ENCODE results near the gene PADI4. TPM values are rescaled to one million over a fixed set of nuclear protein-coding genes. Genes with fewer than 3 reads are reported as not detected.

The PADI4 gene
- total and polyA plus RNA-seq, 9 donors: 0.18 to 1.7 (median 1.00) TPM

DNA sequence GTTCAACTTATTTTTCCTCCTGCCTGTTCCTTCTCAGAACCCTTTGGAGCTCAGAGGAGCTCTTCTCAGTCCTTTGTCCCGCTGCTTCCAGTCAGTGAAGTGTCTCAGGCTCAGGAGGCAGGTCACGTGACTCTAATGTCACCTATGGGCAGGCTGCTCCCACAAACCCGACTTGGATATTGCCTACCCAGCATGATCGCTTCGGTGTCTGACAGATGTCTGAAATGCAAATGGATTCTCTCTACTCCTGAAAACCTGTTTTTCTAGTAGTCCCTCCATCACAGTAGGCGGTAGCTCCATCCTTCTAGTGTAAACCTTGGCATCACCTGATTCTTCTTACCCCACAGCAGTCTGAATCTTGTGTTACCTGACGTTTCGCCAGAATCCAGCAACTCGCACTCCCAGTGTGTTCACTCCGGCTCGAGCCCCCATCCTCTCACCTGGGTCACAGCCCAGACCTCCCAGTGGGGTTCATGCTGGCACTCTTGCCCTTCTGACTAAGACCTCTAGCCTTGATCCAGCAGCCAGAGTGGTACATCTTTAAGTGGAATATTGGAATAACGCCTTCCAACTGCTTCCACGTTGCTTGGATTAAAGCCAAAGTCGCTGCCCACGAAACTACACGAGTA lies 69.4 kb downstream of the PADI4 start:
- 27% methylated on average over 13 of the region's 16 CpGs for WGBS (ENCODE audit: insufficient coverage)
- Histone ChIP-seq H3K9me3 (replicated peaks; ENCODE audit: control insufficient read depth, low read depth, low read length) (no peaks in the 10 kb centered on the region), H3K27ac (ENCODE audit: low read length) (no peak overlapping the region), H3K4me1 (ENCODE audit: control insufficient read depth, insufficient read depth, low read length) (no peaks in the 10 kb centered on the region), H3K4me3 (ENCODE audit: low read length) (no peak overlapping the region), H3K36me3 (ENCODE audit: control insufficient read depth, insufficient read depth, low read length) (no peaks in the 10 kb centered on the region), H3K27me3 (ENCODE audit: control insufficient read depth, insufficient read depth, low read length) (peaks cover 11% of the 10 kb centered on the region)
- DNase-seq: no peak

DNA sequence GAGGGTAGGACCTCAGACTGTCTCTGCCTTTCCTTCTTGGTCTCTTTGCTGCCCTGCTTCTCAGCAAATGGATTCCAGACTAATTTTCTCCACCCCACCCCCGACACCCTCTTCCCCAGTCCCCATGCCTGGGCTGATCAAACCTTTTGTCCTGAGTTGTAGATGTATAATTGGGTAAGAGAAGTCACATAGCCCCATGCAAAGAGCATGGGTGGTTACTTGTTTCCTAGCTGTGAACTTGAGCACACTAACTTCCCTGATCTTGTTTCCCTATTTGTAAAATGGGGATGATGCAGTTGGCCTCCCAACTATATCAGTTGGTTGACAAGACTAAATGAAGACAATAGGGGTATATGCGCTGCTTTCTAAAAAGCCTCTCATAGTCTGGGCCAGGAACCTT lies 73.2 kb downstream of the PADI4 start:
- Histone ChIP-seq H3K4me1 (ENCODE audit: control insufficient read depth, insufficient read depth, low read length) (no peaks in the 10 kb centered on the region), H3K27ac (ENCODE audit: low read length) (no peak overlapping the region), H3K36me3 (ENCODE audit: control insufficient read depth, insufficient read depth, low read length) (no peaks in the 10 kb centered on the region), H3K27me3 (ENCODE audit: control insufficient read depth, insufficient read depth, low read length) (peaks cover 11% of the 10 kb centered on the region), H3K4me3 (ENCODE audit: low read length) (no peak overlapping the region), H3K9me3 (replicated peaks; ENCODE audit: control insufficient read depth, low read depth, low read length) (no peaks in the 10 kb centered on the region)
- 89% methylated on average over 1 of the region's 2 CpGs for WGBS (ENCODE audit: insufficient coverage)
- DNase-seq: no peak

DNA sequence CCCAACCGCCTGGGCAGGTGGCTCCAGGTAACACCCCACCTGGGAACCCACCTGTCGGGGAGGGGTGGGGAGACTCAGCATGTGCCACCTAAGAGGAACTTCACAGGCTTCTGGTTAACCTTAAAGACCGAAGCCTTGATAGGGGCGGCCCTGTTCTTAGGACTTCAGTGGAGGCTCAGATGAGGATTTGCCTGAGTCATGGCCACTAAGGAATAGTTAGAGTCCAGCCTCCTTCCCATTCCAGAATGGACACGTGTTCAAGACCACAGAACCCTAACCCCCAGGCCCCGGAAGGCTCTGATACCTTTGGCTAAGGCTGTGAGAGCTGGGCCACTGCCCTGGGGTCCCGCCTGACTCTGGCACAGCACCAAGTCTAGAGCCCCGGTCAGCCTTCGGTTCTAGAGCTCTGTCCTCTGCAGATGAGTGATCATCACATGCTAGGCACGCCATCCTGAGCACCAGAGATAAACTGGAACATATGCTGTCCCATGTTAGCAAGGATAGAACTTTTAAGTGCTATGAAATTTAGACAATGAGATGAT lies 84.3 kb downstream of the PADI4 start:
- WGBS (ENCODE audit: insufficient coverage): 47% methylated on average over 6 of the region's 10 CpGs
- Histone ChIP-seq H3K9me3 (replicated peaks; ENCODE audit: control insufficient read depth, low read depth, low read length) (no peaks in the 10 kb centered on the region), H3K27ac (ENCODE audit: low read length) (no peak overlapping the region), H3K4me1 (ENCODE audit: control insufficient read depth, insufficient read depth, low read length) (no peaks in the 10 kb centered on the region), H3K4me3 (ENCODE audit: low read length) (no peak overlapping the region), H3K27me3 (ENCODE audit: control insufficient read depth, insufficient read depth, low read length) (peaks cover 3% of the 10 kb centered on the region), H3K36me3 (ENCODE audit: control insufficient read depth, insufficient read depth, low read length) (no peaks in the 10 kb centered on the region)
- DNase-seq: no peak

DNA sequence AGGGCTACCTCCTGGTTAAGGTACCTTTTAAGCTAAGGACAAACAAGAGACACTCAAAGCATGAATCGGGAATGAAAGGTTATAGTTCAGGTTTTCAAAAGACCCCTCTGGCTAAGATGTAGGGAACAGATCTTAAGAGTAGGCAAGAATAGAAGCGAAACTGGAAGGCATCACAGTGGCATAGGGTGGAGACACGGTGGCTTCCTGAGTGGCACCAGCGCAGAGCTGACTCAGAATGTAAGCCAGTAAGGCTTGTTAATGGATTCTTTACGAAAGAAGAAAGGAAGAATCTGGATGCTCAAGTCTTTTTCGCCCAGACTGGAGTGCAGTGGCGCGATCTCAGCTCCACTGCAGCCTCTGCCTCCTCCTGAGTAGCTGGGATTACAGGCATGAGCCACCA lies 85.2 kb downstream of the PADI4 start:
- Histone ChIP-seq H3K36me3 (ENCODE audit: control insufficient read depth, insufficient read depth, low read length) (no peaks in the 10 kb centered on the region), H3K27ac (ENCODE audit: low read length) (no peak overlapping the region), H3K4me3 (ENCODE audit: low read length) (no peak overlapping the region), H3K9me3 (replicated peaks; ENCODE audit: control insufficient read depth, low read depth, low read length) (no peaks in the 10 kb centered on the region), H3K27me3 (ENCODE audit: control insufficient read depth, insufficient read depth, low read length) (peaks cover 3% of the 10 kb centered on the region), H3K4me1 (ENCODE audit: control insufficient read depth, insufficient read depth, low read length) (no peaks in the 10 kb centered on the region)
- DNase-seq: no peak
- WGBS (ENCODE audit: insufficient coverage): 59% methylated on average over 8 of the region's 8 CpGs

DNA sequence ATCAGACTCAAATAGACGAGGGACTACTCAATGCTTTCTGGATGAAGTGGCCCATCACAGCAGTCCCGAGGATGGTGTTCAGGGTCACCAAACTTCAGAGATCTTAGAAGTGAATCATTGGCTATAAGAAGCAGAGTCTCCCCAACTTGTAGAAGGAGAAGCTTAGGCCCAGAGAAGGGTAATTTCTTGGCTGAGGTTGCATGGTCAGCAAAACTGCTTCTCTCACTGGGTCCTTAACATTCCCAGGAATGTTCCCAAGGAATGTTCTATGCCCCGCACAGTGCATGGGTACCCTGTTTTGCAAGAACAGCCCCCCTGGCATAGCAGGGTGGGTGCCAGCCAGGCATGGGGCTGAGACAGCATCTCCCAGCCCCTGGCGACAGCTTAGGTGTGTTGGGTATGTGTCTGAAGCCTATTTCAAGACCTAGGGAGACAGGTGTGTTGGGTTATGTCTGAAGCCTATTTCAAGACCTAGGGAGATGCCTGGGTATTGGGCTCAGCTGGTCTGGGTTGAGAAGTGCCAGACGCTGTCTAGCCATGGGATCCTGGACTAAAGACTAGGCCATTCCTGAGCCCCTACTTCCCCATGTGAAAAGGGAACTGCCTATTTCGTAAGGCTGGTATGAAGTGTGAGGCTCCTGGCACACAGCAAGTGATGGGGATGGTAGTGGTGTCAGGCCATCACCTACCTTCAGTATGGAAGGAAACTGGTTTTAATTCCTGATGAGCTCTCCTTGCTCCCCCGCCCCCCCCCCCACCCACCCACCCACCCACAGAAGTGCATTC lies 90.1 kb downstream of the PADI4 start:
- WGBS (ENCODE audit: insufficient coverage): 83% methylated on average over 5 of the region's 7 CpGs
- H3K27ac ChIP-seq (ENCODE audit: low read length): no peak overlapping the region

DNA sequence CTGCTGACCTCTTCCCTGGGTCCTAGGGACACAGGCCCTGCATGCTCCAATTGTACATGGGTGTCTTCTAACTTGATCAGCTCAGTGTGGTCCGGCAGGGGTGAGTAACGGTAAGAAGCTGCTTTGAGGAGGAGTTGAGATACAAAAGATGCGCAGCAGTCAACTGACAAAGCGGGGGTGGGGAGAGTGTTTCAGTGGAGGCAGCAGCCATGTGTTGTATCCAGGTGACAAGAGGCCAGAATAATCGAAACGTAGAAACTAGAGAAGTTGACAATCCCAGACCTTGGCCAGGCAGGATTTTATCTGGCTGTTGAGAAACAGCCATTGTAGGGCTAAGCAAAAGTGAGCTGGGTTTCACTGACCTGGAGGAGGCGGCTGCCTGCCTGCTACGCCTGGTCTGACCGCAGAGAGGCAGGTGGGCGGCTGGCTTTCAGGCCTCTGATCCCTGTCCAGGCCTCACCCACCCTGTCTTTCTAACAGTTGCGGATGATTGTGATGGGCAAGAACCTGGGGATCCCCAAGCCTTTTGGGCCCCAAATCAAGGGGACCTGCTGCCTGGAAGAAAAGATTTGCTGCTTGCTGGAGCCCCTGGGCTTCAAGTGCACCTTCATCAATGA lies 92.8 kb downstream of the PADI4 start:
- WGBS (ENCODE audit: insufficient coverage): 61% methylated on average over 11 of the region's 11 CpGs
- Histone ChIP-seq H3K4me1 (ENCODE audit: control insufficient read depth, insufficient read depth, low read length) (no peaks in the 10 kb centered on the region), H3K9me3 (replicated peaks; ENCODE audit: control insufficient read depth, low read depth, low read length) (no peaks in the 10 kb centered on the region), H3K27me3 (ENCODE audit: control insufficient read depth, insufficient read depth, low read length) (no peaks in the 10 kb centered on the region), H3K4me3 (ENCODE audit: low read length) (no peak overlapping the region), H3K27ac (ENCODE audit: low read length) (no peak overlapping the region), H3K36me3 (ENCODE audit: control insufficient read depth, insufficient read depth, low read length) (no peaks in the 10 kb centered on the region)
- no peak for DNase-seq

More for the DNA sequence above, 90.1 kb downstream of the PADI4 start:
- Histone ChIP-seq H3K27me3 (ENCODE audit: control insufficient read depth, insufficient read depth, low read length) (no peaks in the 10 kb centered on the region), H3K36me3 (ENCODE audit: control insufficient read depth, insufficient read depth, low read length) (no peaks in the 10 kb centered on the region), H3K4me1 (ENCODE audit: control insufficient read depth, insufficient read depth, low read length) (no peaks in the 10 kb centered on the region), H3K4me3 (ENCODE audit: low read length) (no peak overlapping the region), H3K9me3 (replicated peaks; ENCODE audit: control insufficient read depth, low read depth, low read length) (no peaks in the 10 kb centered on the region)
- peak; percentile 22 for DNase-seq

DNA sequence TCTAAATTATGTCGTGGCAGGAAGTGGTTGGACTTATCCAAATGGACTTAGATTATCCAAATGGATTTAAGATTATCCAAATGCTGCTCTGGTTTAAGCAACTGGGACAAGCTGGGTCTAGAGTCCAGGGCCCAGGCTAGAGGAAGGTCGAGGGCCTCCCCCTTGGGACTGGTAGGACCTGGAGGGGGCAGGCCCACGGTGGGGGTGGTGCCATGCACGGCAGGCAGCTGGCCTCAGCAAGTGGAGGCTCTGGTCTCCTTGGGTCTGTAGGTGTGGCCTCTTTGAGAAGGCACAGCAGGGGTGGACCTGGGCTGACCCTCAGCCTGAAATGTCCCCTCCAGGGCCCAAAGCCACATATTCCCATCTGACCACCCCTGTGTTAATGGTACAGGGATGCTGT lies 93.8 kb downstream of the PADI4 start:
- H3K27me3 ChIP-seq (ENCODE audit: control insufficient read depth, insufficient read depth, low read length): no peaks in the 10 kb centered on the region
- no peak overlapping the region for H3K27ac ChIP-seq (ENCODE audit: low read length)
- WGBS (ENCODE audit: insufficient coverage): 29% methylated on average over 1 of the region's 4 CpGs
- no peak overlapping the region for H3K4me3 ChIP-seq (ENCODE audit: low read length)
- H3K9me3 ChIP-seq (replicated peaks; ENCODE audit: control insufficient read depth, low read depth, low read length): no peaks in the 10 kb centered on the region
- peaks cover 3% of the 10 kb centered on the region for H3K36me3 ChIP-seq (ENCODE audit: control insufficient read depth, insufficient read depth, low read length)
- no peak for DNase-seq
- H3K4me1 ChIP-seq (ENCODE audit: control insufficient read depth, insufficient read depth, low read length): no peaks in the 10 kb centered on the region

DNA sequence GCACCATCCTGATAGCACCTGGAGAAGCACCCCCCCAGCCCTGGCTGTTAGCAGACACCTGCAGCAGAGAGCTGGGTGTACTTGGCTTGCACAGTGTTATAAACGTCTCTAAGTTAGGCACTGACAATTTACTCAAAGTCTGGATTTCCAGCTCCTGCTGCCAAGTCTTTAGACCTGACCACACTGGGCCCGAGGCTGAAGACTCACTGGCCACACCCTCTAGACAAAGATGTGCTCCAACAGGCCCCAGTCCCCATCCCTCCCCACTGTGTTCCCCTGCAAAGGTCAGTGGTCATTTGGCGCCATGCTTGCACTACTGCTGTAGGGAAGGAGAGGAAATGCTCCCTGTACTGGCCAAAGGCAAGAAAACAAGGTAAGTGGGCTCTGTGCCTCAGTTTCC lies 95.1 kb downstream of the PADI4 start:
- Histone ChIP-seq H3K9me3 (replicated peaks; ENCODE audit: control insufficient read depth, low read depth, low read length) (no peaks in the 10 kb centered on the region), H3K4me1 (ENCODE audit: control insufficient read depth, insufficient read depth, low read length) (no peaks in the 10 kb centered on the region), H3K27me3 (ENCODE audit: control insufficient read depth, insufficient read depth, low read length) (no peaks in the 10 kb centered on the region), H3K27ac (ENCODE audit: low read length) (no peak overlapping the region), H3K4me3 (ENCODE audit: low read length) (no peak overlapping the region), H3K36me3 (ENCODE audit: control insufficient read depth, insufficient read depth, low read length) (peaks cover 3% of the 10 kb centered on the region)
- no peak for DNase-seq
- 48% methylated on average over 2 of the region's 3 CpGs for WGBS (ENCODE audit: insufficient coverage)

DNA sequence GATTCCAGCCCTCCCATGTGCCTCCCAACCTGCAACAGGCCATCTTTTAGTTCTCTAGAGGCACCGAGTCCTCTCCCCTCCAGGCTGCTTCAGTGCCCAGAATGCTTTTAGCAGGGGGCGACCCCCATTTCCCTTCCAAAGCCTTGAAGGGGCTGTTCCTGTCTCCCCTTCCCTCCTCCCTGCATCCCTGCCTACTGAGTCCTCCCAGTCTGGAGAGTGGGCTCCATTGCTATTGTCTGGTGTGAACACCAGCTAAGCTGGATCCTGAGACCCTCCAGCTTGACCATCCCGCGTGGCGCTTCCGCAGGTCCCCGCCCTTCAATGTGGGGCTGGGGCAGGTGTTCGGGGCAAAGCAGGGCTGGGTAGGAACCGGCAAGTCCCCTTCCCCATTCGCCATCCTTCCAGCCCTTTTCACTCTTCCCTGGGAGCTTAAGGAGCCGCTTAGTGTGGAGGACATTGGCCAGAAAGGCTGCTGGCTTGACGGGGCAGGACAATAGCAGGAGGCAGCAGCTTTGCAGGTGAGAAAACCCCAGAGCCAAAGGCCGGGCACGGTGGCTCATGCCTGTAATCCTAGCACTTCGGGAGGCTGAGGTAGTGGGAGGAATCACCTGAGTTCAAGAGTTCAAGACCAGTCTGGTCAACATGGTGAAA lies 96.2 kb downstream of the PADI4 start:
- Histone ChIP-seq H3K4me3 (ENCODE audit: low read length) (no peak overlapping the region), H3K27ac (ENCODE audit: low read length) (no peak overlapping the region), H3K4me1 (ENCODE audit: control insufficient read depth, insufficient read depth, low read length) (no peaks in the 10 kb centered on the region), H3K27me3 (ENCODE audit: control insufficient read depth, insufficient read depth, low read length) (no peaks in the 10 kb centered on the region), H3K9me3 (replicated peaks; ENCODE audit: control insufficient read depth, low read depth, low read length) (no peaks in the 10 kb centered on the region), H3K36me3 (ENCODE audit: control insufficient read depth, insufficient read depth, low read length) (peaks cover 12% of the 10 kb centered on the region)
- WGBS (ENCODE audit: insufficient coverage): 40% methylated on average over 10 of the region's 15 CpGs
- DNase-seq: no peak

DNA sequence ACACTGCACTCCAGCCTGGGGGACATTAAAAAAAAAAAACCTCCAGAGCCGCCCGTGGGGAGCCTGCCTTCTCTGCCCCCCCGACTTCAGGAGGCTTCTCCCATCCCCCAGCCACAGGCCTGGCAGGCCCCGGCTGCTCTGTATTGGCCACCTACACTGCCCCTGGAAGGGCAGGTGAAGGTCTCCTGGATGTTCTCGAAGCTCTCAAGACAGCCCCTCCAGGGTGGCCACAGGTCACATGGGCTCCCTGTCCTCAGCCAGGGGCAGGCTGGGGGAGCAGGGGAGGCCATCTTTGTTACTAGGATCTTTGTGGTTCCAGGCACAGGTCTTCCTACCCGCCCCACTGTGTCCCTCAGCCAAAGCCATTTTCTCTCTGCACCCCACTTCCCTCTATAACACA lies 96.8 kb downstream of the PADI4 start:
- no peaks in the 10 kb centered on the region for H3K9me3 ChIP-seq (replicated peaks; ENCODE audit: control insufficient read depth, low read depth, low read length)
- H3K27me3 ChIP-seq (ENCODE audit: control insufficient read depth, insufficient read depth, low read length): no peaks in the 10 kb centered on the region
- no peak for DNase-seq
- peaks cover 18% of the 10 kb centered on the region for H3K36me3 ChIP-seq (ENCODE audit: control insufficient read depth, insufficient read depth, low read length)
- H3K4me1 ChIP-seq (ENCODE audit: control insufficient read depth, insufficient read depth, low read length): peaks cover under 1% of the 10 kb centered on the region
- H3K4me3 ChIP-seq (ENCODE audit: low read length): no peak overlapping the region
- H3K27ac ChIP-seq (ENCODE audit: low read length): no peak overlapping the region
- 93% methylated on average over 3 of the region's 6 CpGs for WGBS (ENCODE audit: insufficient coverage)
